ENCODE measurements around the gene TSEN15.
A peak's percentile ranks its signal among the peaks of the same experiment; 100 is the strongest.

TSEN15 gene

GRCh38 chr1:184069675-184070074 is 18.1 kb downstream of the TSEN15 start:
- TF ChIP-seq CTCF (conservative IDR thresholded peaks at IDR 0.05): no peak
- H3K27ac ChIP-seq: no peak overlapping the region

- no peak overlapping the region for H3K27ac ChIP-seq
- TF ChIP-seq CTCF (conservative IDR thresholded peaks at IDR 0.05): no peak
These were observed 20.8 kb downstream of the TSEN15 start for GRCh38 chr1:184072376-184072775.

GRCh38 chr1:184074383-184074782 is 22.9 kb downstream of the TSEN15 start:
- TF ChIP-seq CTCF (conservative IDR thresholded peaks at IDR 0.05): no peak
- no peak overlapping the region; the same call in 1 of the 2 replicates for H3K27ac ChIP-seq

- H3K27ac ChIP-seq: peak overlapping the region; percentile 28; the same call in 1 of the 2 replicates
- peak; percentile 85 for TF ChIP-seq CTCF (conservative IDR thresholded peaks at IDR 0.05)
These were observed 23.8 kb downstream of the TSEN15 start for GRCh38 chr1:184075055-184076029.

- peak overlapping the region; percentile 73 for H3K27ac ChIP-seq
These were observed 27.2 kb downstream of the TSEN15 start for GRCh38 chr1:184078564-184079249.

GRCh38 chr1:184080309-184080708 is 28.8 kb downstream of the TSEN15 start:
- TF ChIP-seq CTCF (conservative IDR thresholded peaks at IDR 0.05): no peak

More at GRCh38 chr1:184078564-184079249, 27.2 kb downstream of the TSEN15 start:
- no peak for TF ChIP-seq CTCF (conservative IDR thresholded peaks at IDR 0.05)

More at GRCh38 chr1:184080309-184080708, 28.8 kb downstream of the TSEN15 start:
- peak overlapping the region; percentile 73; the same call in 1 of the 2 replicates for H3K27ac ChIP-seq
